Ishikawa (cell line): ENCODE results near the gene SRGAP2C.

Source experiments
- CEBPB ChIP-seq: IDR thresholded peaks from 2 replicates; pipeline ENCODE4 v1.6.1; 2012
- CREB1 ChIP-seq: IDR thresholded peaks from 2 replicates; pipeline ENCODE4 v1.6.1; 2012; ENCODE audit warnings: low read depth
- EGR1 ChIP-seq: IDR thresholded peaks from 2 replicates; pipeline ENCODE4 v1.6.1; 2012
- EP300 ChIP-seq: IDR thresholded peaks from 2 replicates; pipeline ENCODE4 v1.6.1; 2012; ENCODE audit warnings: borderline replicate concordance
- FOXM1 ChIP-seq: IDR thresholded peaks from 2 replicates; pipeline ENCODE4 v1.6.1; 2012; ENCODE audit warnings: low read depth, borderline replicate concordance
- MAX ChIP-seq: IDR thresholded peaks from 2 replicates; pipeline ENCODE4 v1.6.1; 2012
- NFIC ChIP-seq: IDR thresholded peaks from 2 replicates; pipeline ENCODE4 v1.6.1; 2012
- RAD21 ChIP-seq: IDR thresholded peaks from 2 replicates; pipeline ENCODE4 v1.6.1; 2012; ENCODE audit warnings: low read depth
- REST ChIP-seq: IDR thresholded peaks from 2 replicates; pipeline ENCODE4 v1.6.1; 2012; ENCODE audit warnings: low read depth, mild to moderate bottlenecking
- TAF1 ChIP-seq: IDR thresholded peaks from 2 replicates; pipeline ENCODE4 v1.6.1; 2012; ENCODE audit warnings: low read depth, mild to moderate bottlenecking
- TCF12 ChIP-seq: IDR thresholded peaks from 2 replicates; pipeline ENCODE4 v1.6.1; 2012; ENCODE audit warnings: low read depth
- TEAD4 ChIP-seq: IDR thresholded peaks from 2 replicates; pipeline ENCODE4 v1.6.1; 2012
- USF1 ChIP-seq: IDR thresholded peaks from 2 replicates; pipeline ENCODE4 v1.6.1; 2012
- YY1 ChIP-seq: IDR thresholded peaks from 2 replicates; pipeline ENCODE4 v1.6.1; 2012; ENCODE audit warnings: low read depth
- ZBTB7A ChIP-seq: IDR thresholded peaks from 2 replicates; pipeline ENCODE4 v1.6.1; 2012; ENCODE audit warnings: low read depth

SRGAP2C gene

GRCh38 chr1:121184290-121185127, at the start of gene SRGAP2C, which contains the start of gene FAM72B:
Gene SRGAP2C, plus strand, starts transcription at chr1:121184975. Its CDS starts 2,472 bp downstream, at chr1:121187447.
Gene FAM72B, minus strand, starts transcription at chr1:121184340. Its CDS starts 851 bp downstream, at chr1:121183489.
- 0 out of 2 replicates have a peak, but pooled peaks have one; percentile 12 for TF ChIP-seq EGR1

GRCh38 chr1:121148489-121149190, 36.1 kb upstream of the SRGAP2C start:
- 0 out of 2 replicates have a peak, but pooled peaks have one; percentile 14 for TF ChIP-seq RAD21

GRCh38 chr1:121155671-121156358, 29.0 kb upstream of the SRGAP2C start:
- peak; percentile 23; the same call in 1 of the 2 replicates for TF ChIP-seq RAD21

GRCh38 chr1:121408354-121408753, 223.6 kb downstream of the SRGAP2C start:
- TF ChIP-seq USF1 = no peak
- TF ChIP-seq NFIC = no peak
- TF ChIP-seq FOXM1 = no peak
- TF ChIP-seq TEAD4 = no peak
- no peak for TF ChIP-seq TCF12
- no peak for TF ChIP-seq RAD21
- no peak for TF ChIP-seq CREB1
- no peak for TF ChIP-seq MAX
- no peak for TF ChIP-seq EGR1
- no peak for TF ChIP-seq TAF1
- TF ChIP-seq YY1 = no peak
- TF ChIP-seq CEBPB = no peak
- no peak for TF ChIP-seq EP300

- TF ChIP-seq REST (no peak), USF1 (no peak), ZBTB7A (no peak), EGR1 (no peak), FOXM1 (no peak), CEBPB (peak; percentile 70)
Measured at GRCh38 chr1:121413821-121414220, 229.0 kb downstream of the SRGAP2C start.

- no peak for TF ChIP-seq ZBTB7A
Measured at GRCh38 chr1:121414905-121415304, 230.1 kb downstream of the SRGAP2C start.

GRCh38 chr1:121417325-121417923, 232.6 kb downstream of the SRGAP2C start:
- TF ChIP-seq CEBPB (peak; percentile 68), RAD21 (no peak)

- TF ChIP-seq RAD21 (no peak), NFIC (no peak), CEBPB (no peak), MAX (no peak)
Measured at GRCh38 chr1:121418369-121419049, 233.7 kb downstream of the SRGAP2C start.
